GM19452 (cell line): ENCODE measurements around the gene ANXA2.

ENCODE experiments used
- ATAC-seq: cut with Tn5 transposase; IDR thresholded peaks from one replicate; pipeline ENCODE4 v1.9.1; 2021; ENCODE audit not compliant: unreplicated experiment

Gene ANXA2

GRCh38 chr15:60315878-60316277, 81.9 kb downstream of the ANXA2 start:
- ATAC-seq, result no peak

- ATAC-seq, result no peak
Measured at GRCh38 chr15:60313906-60314305, 83.9 kb downstream of the ANXA2 start.

GRCh38 chr15:60307034-60307433, 90.8 kb downstream of the ANXA2 start:
- no peak for ATAC-seq

GRCh38 chr15:60301024-60301423, 96.8 kb downstream of the ANXA2 start:
- ATAC-seq, result no peak

GRCh38 chr15:60299452-60300047, 98.2 kb downstream of the ANXA2 start:
- ATAC-seq, result no peak
